CD8-positive, alpha-beta memory T cell (primary cell): ENCODE data around the gene STK25. TPM values are rescaled to one million over a fixed set of nuclear protein-coding genes. Genes with fewer than 3 reads are reported as not detected.

Experiments used
- CTCF ChIA-PET: fragments of 350-600 bp; sonication (Branson Sonifier 250); formaldehyde crosslinking; loops from one replicate; lab custom pipeline; 2021; ENCODE audit warnings: antibody characterized with exemption; lab: Charles Lee
- POLR2A ChIA-PET: fragments of 350-600 bp; sonication (Branson Sonifier 250); formaldehyde crosslinking; loops from one replicate; lab custom pipeline; 2021; ENCODE audit warnings: antibody characterized with exemption; lab: Charles Lee
- DNase-seq, 5 donors: peaks; one replicate each; pipeline versions ENCODE4 v3.0.0 to v3.0.0-alpha.2; 2020 to 2022; ENCODE audit warnings: mixed read lengths in 1 of 5
- H3K27ac ChIP-seq: one replicate; pipeline ENCODE4 v1.7.0; 2013; ENCODE audit warnings: low read depth, mild to moderate bottlenecking, low read length, moderate library complexity
- H3K27me3 ChIP-seq: 2 replicates; pipeline ENCODE4 v1.7.0; 2013; ENCODE audit warnings: low read length, mild to moderate bottlenecking; ENCODE audit not compliant: insufficient read depth, poor library complexity, severe bottlenecking
- H3K36me3 ChIP-seq: 2 replicates; pipeline ENCODE4 v1.7.0; 2013; ENCODE audit warnings: mild to moderate bottlenecking, low read length, moderate library complexity; ENCODE audit not compliant: insufficient read depth
- H3K4me1 ChIP-seq: 2 replicates; pipeline ENCODE4 v1.7.0; 2013; ENCODE audit warnings: mild to moderate bottlenecking, low read length, moderate library complexity; ENCODE audit not compliant: insufficient read depth
- H3K4me3 ChIP-seq: 2 replicates; pipeline ENCODE4 v1.7.0; 2013; ENCODE audit warnings: mild to moderate bottlenecking, low read length
- H3K9me3 ChIP-seq: 2 replicates; pipeline ENCODE4 v1.7.0; 2013; ENCODE audit warnings: mild to moderate bottlenecking, low read length
- H3K27ac Mint-ChIP-seq, 8 donors: one replicate each; pipeline ENCODE4 v1.8.0; 2020 to 2021; ENCODE audit warnings: mixed read lengths in 8 of 8, mild to moderate bottlenecking in 6 of 8, inconsistent platforms in 3 of 8, moderate library complexity in 3 of 8
- H3K27me3 Mint-ChIP-seq, 2 donors: one replicate each; pipeline ENCODE4 v1.8.0; 2020 to 2021; ENCODE audit warnings: mixed read lengths in 2 of 2, mild to moderate bottlenecking in 1 of 2, moderate library complexity in 1 of 2
- H3K36me3 Mint-ChIP-seq, 3 donors: one replicate each; pipeline ENCODE4 v1.8.0; 2020 to 2021; ENCODE audit warnings: mixed read lengths in 3 of 3, inconsistent platforms in 1 of 3, mild to moderate bottlenecking in 1 of 3
- H3K4me1 Mint-ChIP-seq, 3 donors: one replicate each; pipeline ENCODE4 v1.8.0; 2020 to 2021; ENCODE audit warnings: mixed read lengths in 3 of 3, inconsistent platforms in 1 of 3, mild to moderate bottlenecking in 1 of 3
- H3K4me3 Mint-ChIP-seq, 7 donors: one replicate each; pipeline ENCODE4 v1.8.0; 2020 to 2021; ENCODE audit warnings: mixed read lengths in 7 of 7, mild to moderate bottlenecking in 6 of 7, moderate library complexity in 4 of 7, inconsistent platforms in 2 of 7
- H3K9me3 Mint-ChIP-seq, 5 donors: one replicate each; pipeline ENCODE4 v1.8.0; 2020 to 2022; ENCODE audit warnings: mixed read lengths in 5 of 5, mild to moderate bottlenecking in 3 of 5, moderate library complexity in 2 of 5, inconsistent platforms in 1 of 5
- polyA plus RNA-seq: library from polyadenylated mRNA; unstranded; fragments of 300-500 nt; fragmentation: Illumina TruSeq; gene quantifications from one replicate; pipeline ENCODE4 v1.2.3, GENCODE V29; 2021
- total RNA-seq, 2 experiments: library from RNA; stranded (reverse); gene quantifications; one replicate each; pipeline ENCODE4 v1.2.3, GENCODE V29; 2021

Gene STK25
- total and polyA plus RNA-seq, 3 experiments from 2014 or later: 86.3 to 96.2 (median 95.0) TPM

DNA sequence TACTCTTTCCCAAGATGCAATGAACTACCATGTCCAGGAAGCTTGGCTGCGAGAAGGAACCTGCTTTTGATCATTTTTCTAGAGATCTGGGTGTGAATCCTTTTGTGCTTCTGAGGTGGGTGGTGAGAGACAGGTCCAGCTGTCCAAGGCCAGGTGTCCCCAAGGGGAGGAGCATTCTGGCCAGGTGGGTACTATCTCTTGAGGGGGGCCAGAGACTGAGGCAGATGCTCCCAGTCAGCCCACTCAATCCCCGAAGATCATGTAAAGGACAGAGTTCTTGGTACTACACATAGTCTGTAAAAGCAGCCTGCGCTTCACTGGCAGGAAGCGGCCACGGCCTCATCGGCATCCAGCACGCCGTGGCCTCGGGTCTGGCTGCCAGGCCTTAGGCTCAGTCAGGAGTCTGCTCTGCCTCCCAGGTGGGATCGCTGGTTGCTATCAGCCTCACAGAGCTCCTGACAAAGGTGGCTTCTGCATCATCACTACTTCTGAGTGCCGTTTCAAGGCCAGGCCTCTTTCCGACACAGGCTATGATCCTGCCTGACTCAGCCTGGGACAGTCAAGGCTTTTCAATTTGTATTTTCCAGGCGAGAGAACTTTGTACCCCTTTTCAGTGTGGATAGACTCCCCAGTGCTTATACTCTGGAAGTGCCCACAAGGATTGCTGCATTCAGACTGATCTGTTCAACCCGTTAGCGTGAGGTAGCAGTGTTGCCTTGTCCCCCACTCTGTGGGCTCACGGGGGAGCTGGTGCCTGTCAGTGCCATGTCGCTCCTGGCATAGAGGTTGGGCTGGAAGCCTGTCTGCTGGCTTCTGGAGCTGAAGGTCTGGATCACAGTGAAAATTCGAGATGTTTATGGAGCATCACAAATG, 29.1 kb downstream of the STK25 start:
- Mint-ChIP-seq H3K27ac (no peak overlapping the region), H3K9me3 (no peaks in the 10 kb centered on the region), H3K27me3 (peaks cover 0 to 3% of the 10 kb centered on the region in 2 donors), H3K36me3 (peaks cover 4 to 9% (median 5%) of the 10 kb centered on the region in 3 donors), H3K4me3 (no peak overlapping the region), H3K4me1 (no peaks in the 10 kb centered on the region)
- POLR2A ChIA-PET: no interaction called here
- no peak overlapping the region for H3K27ac ChIP-seq
- DNase-seq: no peak
- no peak overlapping the region for H3K4me3 ChIP-seq
- no peaks in the 10 kb centered on the region for H3K4me1 ChIP-seq
- H3K9me3 ChIP-seq: no peaks in the 10 kb centered on the region
- H3K27me3 ChIP-seq: no peaks in the 10 kb centered on the region
- H3K36me3 ChIP-seq: no peaks in the 10 kb centered on the region
- CTCF ChIA-PET: no interaction called here

DNA sequence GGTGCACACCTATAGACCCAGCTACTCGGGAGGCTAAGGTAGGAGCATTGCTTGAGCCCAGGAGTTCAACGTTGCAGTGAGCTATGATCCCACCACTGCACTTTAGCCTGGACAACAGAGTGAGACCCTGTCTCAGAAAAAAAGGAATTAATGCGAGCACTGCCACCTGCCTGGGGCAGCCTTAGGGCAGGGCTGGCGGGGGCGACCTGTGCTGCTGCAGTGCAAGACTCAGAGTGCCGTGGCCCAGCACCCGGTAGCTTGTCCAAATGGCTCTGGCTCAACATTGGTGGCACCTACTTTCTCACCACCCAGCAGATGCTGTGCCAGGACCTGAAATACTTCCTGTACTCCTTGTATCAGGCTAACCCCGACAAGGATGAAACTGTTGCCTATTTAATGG, 30.2 kb downstream of the STK25 start:
- Histone ChIP-seq H3K9me3 (no peaks in the 10 kb centered on the region), H3K36me3 (no peaks in the 10 kb centered on the region), H3K27me3 (peaks cover 4% of the 10 kb centered on the region), H3K4me3 (no peak overlapping the region), H3K4me1 (no peaks in the 10 kb centered on the region), H3K27ac (no peak overlapping the region)
- Mint-ChIP-seq H3K27ac (no peak overlapping the region), H3K36me3 (peaks cover 4 to 9% (median 5%) of the 10 kb centered on the region in 3 donors), H3K27me3 (peaks cover 3 to 8% of the 10 kb centered on the region in 2 donors), H3K9me3 (no peaks in the 10 kb centered on the region), H3K4me1 (no peaks in the 10 kb centered on the region), H3K4me3 (no peak overlapping the region)
- POLR2A ChIA-PET: no interaction called here
- DNase-seq: no peak
- CTCF ChIA-PET: no interaction called here

DNA sequence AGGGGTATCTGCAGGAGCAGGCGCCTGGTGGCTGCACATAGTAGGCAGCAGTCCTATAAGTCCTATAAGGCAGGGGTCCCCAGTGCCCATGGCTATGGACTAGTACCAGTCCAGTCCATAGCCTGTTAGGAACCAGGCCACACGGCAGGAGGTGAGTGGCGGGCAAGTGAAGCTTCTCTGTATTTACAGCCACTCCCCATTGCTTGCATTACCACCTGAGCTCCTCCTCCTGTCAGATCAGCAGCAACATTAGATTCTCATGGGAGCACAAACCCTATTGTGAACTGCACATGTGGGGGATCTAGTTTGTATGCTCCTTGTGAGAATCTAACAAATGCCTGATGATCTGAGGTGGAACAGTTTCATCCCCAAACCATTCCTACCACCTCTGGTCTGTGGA, 33.1 kb downstream of the STK25 start:
- Histone ChIP-seq H3K4me3 (no peak overlapping the region), H3K9me3 (no peaks in the 10 kb centered on the region), H3K27me3 (peaks cover 5% of the 10 kb centered on the region), H3K27ac (no peak overlapping the region), H3K36me3 (no peaks in the 10 kb centered on the region), H3K4me1 (no peaks in the 10 kb centered on the region)
- POLR2A ChIA-PET: no interaction called here
- peaks cover 4 to 9% (median 9%) of the 10 kb centered on the region in 3 donors for H3K36me3 Mint-ChIP-seq
- H3K27ac Mint-ChIP-seq: no peak overlapping the region
- H3K27me3 Mint-ChIP-seq: peaks cover 10 to 18% of the 10 kb centered on the region in 2 donors
- DNase-seq: no peak
- peaks cover 0 to under 1% (median 0%) of the 10 kb centered on the region in 3 donors for H3K4me1 Mint-ChIP-seq
- no peak overlapping the region for H3K4me3 Mint-ChIP-seq
- no peaks in the 10 kb centered on the region for H3K9me3 Mint-ChIP-seq
- CTCF ChIA-PET: no interaction called here

DNA sequence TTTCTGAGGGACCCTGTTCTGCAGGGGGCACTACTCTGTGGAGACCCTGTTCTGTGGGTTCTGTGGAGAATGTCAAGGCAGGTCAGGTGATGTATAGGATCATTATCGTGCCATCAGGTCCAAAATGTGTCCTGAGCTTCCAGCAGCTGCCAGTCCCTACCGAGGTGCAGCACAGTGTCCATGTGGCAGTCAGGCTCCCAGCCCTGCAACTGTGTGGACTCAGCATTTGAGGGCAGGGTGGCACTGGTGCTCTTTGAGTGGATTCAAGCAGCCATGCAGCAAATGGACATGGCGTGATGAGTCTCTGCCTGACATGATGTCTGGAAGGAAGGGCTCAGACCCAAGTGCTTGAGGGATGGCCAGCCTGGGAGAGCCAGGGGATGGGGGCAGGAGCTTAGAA, 35.0 kb downstream of the STK25 start:
- peaks cover 3 to 8% (median 4%) of the 10 kb centered on the region in 3 donors for H3K36me3 Mint-ChIP-seq
- H3K27ac Mint-ChIP-seq: no peak overlapping the region
- H3K27me3 Mint-ChIP-seq: peaks cover 12 to 18% of the 10 kb centered on the region in 2 donors
- H3K27me3 ChIP-seq: peaks cover 5% of the 10 kb centered on the region
- H3K4me1 ChIP-seq: no peaks in the 10 kb centered on the region
- no peak for DNase-seq
- no peaks in the 10 kb centered on the region for H3K9me3 Mint-ChIP-seq
- no peak overlapping the region for H3K4me3 Mint-ChIP-seq
- ChIA-PET CTCF (no interaction called here), POLR2A (no interaction called here)
- peaks cover 0 to 2% (median 0%) of the 10 kb centered on the region in 3 donors for H3K4me1 Mint-ChIP-seq
- H3K36me3 ChIP-seq: no peaks in the 10 kb centered on the region
- no peaks in the 10 kb centered on the region for H3K9me3 ChIP-seq
- no peak overlapping the region for H3K4me3 ChIP-seq
- H3K27ac ChIP-seq: no peak overlapping the region

DNA sequence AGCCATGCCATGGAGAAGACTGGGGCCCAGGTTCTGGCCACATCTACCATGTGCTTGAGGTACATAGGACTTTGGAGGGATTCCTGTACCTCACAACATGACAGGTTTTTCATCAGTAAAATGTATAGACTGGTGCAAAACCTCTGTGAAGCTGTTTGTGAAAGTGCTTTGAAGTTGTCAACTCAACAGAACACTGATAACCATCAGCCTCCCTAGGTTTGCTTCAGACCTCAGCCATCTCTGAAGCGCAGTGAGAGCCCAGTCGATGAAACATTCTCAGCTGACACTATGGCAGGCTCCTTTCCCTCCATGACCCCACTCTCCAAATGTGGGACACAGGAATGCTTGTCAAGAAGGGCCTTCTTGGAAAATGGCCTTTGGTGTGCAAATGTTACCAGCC, 38.6 kb downstream of the STK25 start:
- H3K4me3 ChIP-seq: no peak overlapping the region

DNA sequence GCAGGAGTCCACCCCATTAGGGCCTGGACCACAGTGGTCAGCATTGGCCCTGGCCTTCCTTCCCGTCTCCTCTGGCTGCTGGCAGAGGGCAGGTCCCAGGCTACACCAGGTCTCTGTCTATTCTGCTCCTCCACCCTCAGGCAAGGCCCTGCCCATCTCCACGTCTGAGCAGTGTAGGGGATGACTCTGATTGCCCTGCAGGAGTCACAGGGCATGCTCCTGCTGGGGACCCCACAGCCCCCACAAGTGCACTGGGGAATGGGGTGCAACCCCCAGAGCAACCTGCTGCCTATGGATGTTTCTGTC, 40.0 kb downstream of the STK25 start:
- Mint-ChIP-seq H3K4me3 (no peak overlapping the region), H3K4me1 (peaks cover 0 to 2% (median 0%) of the 10 kb centered on the region in 3 donors), H3K27me3 (peaks cover 7 to 17% of the 10 kb centered on the region in 2 donors), H3K27ac (no peak overlapping the region), H3K9me3 (no peaks in the 10 kb centered on the region), H3K36me3 (peaks cover 0 to 6% (median 0%) of the 10 kb centered on the region in 3 donors)
- Histone ChIP-seq H3K9me3 (no peaks in the 10 kb centered on the region), H3K27me3 (peaks cover 3% of the 10 kb centered on the region), H3K36me3 (no peaks in the 10 kb centered on the region), H3K4me3 (no peak overlapping the region), H3K27ac (no peak overlapping the region), H3K4me1 (no peaks in the 10 kb centered on the region)
- no peak for DNase-seq
- POLR2A ChIA-PET: no interaction called here
- CTCF ChIA-PET: no interaction called here

More for the DNA sequence above, 38.6 kb downstream of the STK25 start:
- CTCF ChIA-PET: no interaction called here
- H3K9me3 ChIP-seq: no peaks in the 10 kb centered on the region
- H3K4me3 Mint-ChIP-seq: no peak overlapping the region
- no peaks in the 10 kb centered on the region for H3K36me3 ChIP-seq
- H3K4me1 Mint-ChIP-seq: peaks cover 0 to 2% (median 0%) of the 10 kb centered on the region in 3 donors
- H3K36me3 Mint-ChIP-seq: peaks cover 0 to 6% (median 0%) of the 10 kb centered on the region in 3 donors
- H3K4me1 ChIP-seq: no peaks in the 10 kb centered on the region
- no peaks in the 10 kb centered on the region for H3K9me3 Mint-ChIP-seq
- H3K27ac Mint-ChIP-seq: peak overlapping the region in 1 of 8 donors; percentile 26
- POLR2A ChIA-PET: no interaction called here
- H3K27me3 ChIP-seq: peaks cover 5% of the 10 kb centered on the region
- H3K27ac ChIP-seq: no peak overlapping the region
- H3K27me3 Mint-ChIP-seq: peaks cover 12 to 18% of the 10 kb centered on the region in 2 donors
- DNase-seq: no peak

DNA sequence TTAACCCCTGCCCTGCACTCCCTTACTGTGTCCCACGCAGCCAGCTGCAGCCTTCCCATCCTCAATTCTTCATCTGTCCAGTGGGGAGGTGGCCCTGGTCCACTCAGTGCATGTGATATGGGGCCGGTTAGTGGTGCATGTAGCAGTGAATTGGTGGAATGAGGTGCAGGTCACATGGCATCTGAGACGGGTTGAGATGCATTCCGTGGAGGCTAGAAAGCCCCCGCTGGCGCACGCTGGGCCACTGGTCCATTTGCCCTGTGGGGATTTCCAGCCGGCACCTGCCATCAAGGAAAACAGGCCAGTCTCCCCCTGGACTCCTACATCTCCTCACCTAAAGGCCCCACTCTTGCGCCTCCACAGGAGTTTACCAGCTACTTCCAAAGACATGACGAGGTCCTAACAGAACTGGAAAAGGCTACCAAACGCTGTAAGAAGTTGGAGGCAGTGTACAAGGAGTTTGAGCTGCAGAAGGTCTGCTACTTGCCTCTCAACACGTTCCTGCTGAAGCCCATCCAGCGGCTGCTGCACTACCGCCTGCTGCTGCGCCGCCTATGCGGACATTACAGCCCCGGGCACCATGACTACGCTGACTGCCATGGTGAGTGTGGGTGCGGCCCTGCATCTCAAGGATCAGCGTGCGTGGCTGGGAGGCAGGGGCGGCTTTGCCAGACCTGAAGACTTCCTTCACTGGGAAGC, 40.5 kb downstream of the STK25 start:
- ChIA-PET POLR2A (no interaction called here), CTCF (no interaction called here)
- Mint-ChIP-seq H3K4me1 (peaks cover 0 to 2% (median 0%) of the 10 kb centered on the region in 3 donors), H3K27ac (no peak overlapping the region), H3K36me3 (peaks cover 0 to 6% (median 0%) of the 10 kb centered on the region in 3 donors), H3K27me3 (peaks cover 6 to 12% of the 10 kb centered on the region in 2 donors), H3K4me3 (no peak overlapping the region), H3K9me3 (no peaks in the 10 kb centered on the region)
- Histone ChIP-seq H3K27ac (no peak overlapping the region), H3K27me3 (no peaks in the 10 kb centered on the region), H3K4me3 (no peak overlapping the region), H3K36me3 (no peaks in the 10 kb centered on the region), H3K9me3 (no peaks in the 10 kb centered on the region), H3K4me1 (no peaks in the 10 kb centered on the region)
- no peak for DNase-seq

DNA sequence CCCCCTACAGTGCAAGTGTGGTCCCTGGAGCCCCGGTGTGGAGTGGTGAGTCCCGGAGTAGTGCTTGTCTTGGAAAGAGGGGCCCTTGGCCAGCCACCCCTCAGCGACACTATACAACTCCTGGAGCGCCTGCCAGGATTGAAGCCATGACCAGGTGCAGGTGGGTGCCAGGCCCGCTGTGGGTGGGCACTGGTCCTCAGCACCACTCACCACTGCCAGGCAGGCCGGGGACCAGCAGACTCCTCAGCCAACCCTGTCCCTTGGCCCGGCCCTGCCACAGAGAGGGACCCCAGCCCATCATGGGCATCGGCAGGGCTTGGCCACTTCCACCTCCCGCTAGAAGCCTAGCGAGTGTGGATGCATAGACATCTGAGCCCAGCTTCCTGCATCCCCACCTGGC, 42.2 kb downstream of the STK25 start:
- no peak overlapping the region for H3K4me3 Mint-ChIP-seq
- H3K27me3 Mint-ChIP-seq: peaks cover 0 to 6% of the 10 kb centered on the region in 2 donors

More for the DNA sequence above, 42.2 kb downstream of the STK25 start:
- Histone ChIP-seq H3K4me1 (no peaks in the 10 kb centered on the region), H3K27ac (no peak overlapping the region), H3K36me3 (no peaks in the 10 kb centered on the region), H3K4me3 (no peak overlapping the region), H3K9me3 (no peaks in the 10 kb centered on the region), H3K27me3 (no peaks in the 10 kb centered on the region)
- ChIA-PET CTCF (no interaction called here), POLR2A (no interaction called here)
- no peaks in the 10 kb centered on the region for H3K9me3 Mint-ChIP-seq
- H3K36me3 Mint-ChIP-seq: peaks cover 0 to 3% (median 0%) of the 10 kb centered on the region in 3 donors
- DNase-seq: no peak
- H3K4me1 Mint-ChIP-seq: peaks cover 0 to 2% (median 0%) of the 10 kb centered on the region in 3 donors
- H3K27ac Mint-ChIP-seq: no peak overlapping the region
